Measurements from ENCODE around the gene C1GALT1. TPM values are rescaled to one million over a fixed set of nuclear protein-coding genes. Genes with fewer than 3 reads are reported as not detected.

Gene C1GALT1
- total RNA-seq (2014; rRNA removed; shearing (Covaris generic)), result 203 and 261 TPM in 2 replicates
- polyA plus RNA-seq (2016; fragmentation: Nextera tagmentation; extraction: Ambion mirVana), result 48.5 and 58.2 TPM in 2 replicates
- long read RNA-seq, full-length matches to known transcripts, result 34 of 47 reads
- long read RNA-seq, partial matches to known transcripts, result 0 of 47 reads
- long read RNA-seq, other reads (novel, unspliced or antisense), result 13 of 47 reads

GRCh38 chr7:7182156-7183060 lies at the start of gene C1GALT1:
Gene C1GALT1, plus strand, starts transcription at chr7:7182544. Its CDS starts 51,776 bp downstream, at chr7:7234320.
- Histone ChIP-seq H3K4me2 (peak within 1 kb of the TSS; percentile 89), H3F3A (replicated peaks; ENCODE audit: low read depth) (no peaks in the 10 kb centered on the region), H3K27me3 (ENCODE audit: insufficient read depth) (no peaks in the 10 kb centered on the region), H3K79me2 (replicated peaks; ENCODE audit: insufficient read depth) (peaks cover 46% of the 10 kb centered on the region), H3K4me3 (peak within 1 kb of the TSS; percentile 63), H4K20me1 (replicated peaks; ENCODE audit: insufficient read depth) (peaks cover 9% of the 10 kb centered on the region), H3K36me3 (ENCODE audit: insufficient read depth) (no peaks in the 10 kb centered on the region), H3K4me1 (ENCODE audit: insufficient read depth) (peaks cover 39% of the 10 kb centered on the region), H3K9me2 (ENCODE audit: insufficient read depth) (no peaks in the 10 kb centered on the region), H2AFZ (no peak within 1 kb of the TSS), H3K27ac (ENCODE audit: low read depth) (peak within 1 kb of the TSS; percentile 99)
- ATAC-seq (peak; percentile 84), DNase-seq (ENCODE audit: low spot score) (peak; percentile 98)
- H3K4me1 Mint-ChIP-seq, result peaks cover 17% of the 10 kb centered on the region
- peaks cover 3% of the 10 kb centered on the region for H3K27me3 Mint-ChIP-seq (ENCODE audit: insufficient read depth, low read depth, poor library complexity)
- peaks cover 7% of the 10 kb centered on the region for H3K36me3 Mint-ChIP-seq (ENCODE audit: low read depth)
- peak; percentile 97 for TF ChIP-seq POLR2AphosphoS5 (IDR thresholded peaks at IDR 0.05; ENCODE audit: low read depth)
- TF ChIP-seq, protein P1, sequence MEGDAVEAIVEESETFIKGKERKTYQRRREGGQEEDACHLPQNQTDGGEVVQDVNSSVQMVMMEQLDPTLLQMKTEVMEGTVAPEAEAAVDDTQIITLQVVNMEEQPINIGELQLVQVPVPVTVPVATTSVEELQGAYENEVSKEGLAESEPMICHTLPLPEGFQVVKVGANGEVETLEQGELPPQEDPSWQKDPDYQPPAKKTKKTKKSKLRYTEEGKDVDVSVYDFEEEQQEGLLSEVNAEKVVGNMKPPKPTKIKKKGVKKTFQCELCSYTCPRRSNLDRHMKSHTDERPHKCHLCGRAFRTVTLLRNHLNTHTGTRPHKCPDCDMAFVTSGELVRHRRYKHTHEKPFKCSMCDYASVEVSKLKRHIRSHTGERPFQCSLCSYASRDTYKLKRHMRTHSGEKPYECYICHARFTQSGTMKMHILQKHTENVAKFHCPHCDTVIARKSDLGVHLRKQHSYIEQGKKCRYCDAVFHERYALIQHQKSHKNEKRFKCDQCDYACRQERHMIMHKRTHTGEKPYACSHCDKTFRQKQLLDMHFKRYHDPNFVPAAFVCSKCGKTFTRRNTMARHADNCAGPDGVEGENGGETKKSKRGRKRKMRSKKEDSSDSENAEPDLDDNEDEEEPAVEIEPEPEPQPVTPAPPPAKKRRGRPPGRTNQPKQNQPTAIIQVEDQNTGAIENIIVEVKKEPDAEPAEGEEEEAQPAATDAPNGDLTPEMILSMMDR (conservative IDR thresholded peaks at IDR 0.05; ENCODE audit: low read depth in 2 of 2), result peak; percentile 38 to 52
- TF ChIP-seq EZH2phosphoT487 (IDR thresholded peaks at IDR 0.05; ENCODE audit: unreplicated experiment), result no peak
- TF ChIP-seq CREB1 (CRISPR knock-in tag; IDR thresholded peaks at IDR 0.05; ENCODE audit: low read depth), result peak; percentile 50
- no peaks in the 10 kb centered on the region; the same call in 2 of the 3 replicates for H3K9me3 Mint-ChIP-seq
- peak within 1 kb of the TSS; percentile 98 for H3K27ac Mint-ChIP-seq
- H3K4me3 Mint-ChIP-seq, result peak within 1 kb of the TSS; percentile 89

DNA sequence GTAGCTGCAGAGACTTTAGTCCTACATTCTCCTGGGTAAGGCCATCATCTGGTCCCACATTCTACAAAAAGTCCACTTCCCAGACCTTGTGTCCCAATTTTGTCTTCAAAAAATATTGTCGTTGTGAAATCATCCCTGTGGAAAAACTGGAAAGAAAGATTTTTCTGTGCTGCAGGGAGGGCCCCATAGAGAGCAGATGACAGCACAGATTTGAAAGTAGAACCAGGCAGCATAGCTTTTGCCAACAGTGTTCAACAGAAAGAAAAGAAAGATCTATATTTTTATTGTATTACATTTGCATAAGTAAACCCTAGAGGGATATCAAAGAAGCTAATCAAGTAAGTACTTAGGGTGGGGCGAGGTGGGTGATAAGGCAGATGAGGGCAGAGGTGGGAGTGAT lies 48.3 kb upstream of the C1GALT1 start:
- H3K36me3 ChIP-seq (ENCODE audit: insufficient read depth), result no peaks in the 10 kb centered on the region
- ATAC-seq (no peak), DNase-seq (ENCODE audit: low spot score) (no peak)
- no peaks in the 10 kb centered on the region for H3F3A ChIP-seq (replicated peaks; ENCODE audit: low read depth)
- peaks cover 34% of the 10 kb centered on the region for H3K4me1 Mint-ChIP-seq
- H3K9me3 Mint-ChIP-seq, result no peaks in the 10 kb centered on the region; the same call in 2 of the 3 replicates
- peaks cover 6% of the 10 kb centered on the region for H3K27me3 Mint-ChIP-seq (ENCODE audit: insufficient read depth, low read depth, poor library complexity)
- no peaks in the 10 kb centered on the region for H3K36me3 Mint-ChIP-seq (ENCODE audit: low read depth)
- peaks cover 17% of the 10 kb centered on the region for H3K4me1 ChIP-seq (ENCODE audit: insufficient read depth)
- H3K27ac ChIP-seq (ENCODE audit: low read depth), result no peak overlapping the region
- H3K79me2 ChIP-seq (replicated peaks; ENCODE audit: insufficient read depth), result no peaks in the 10 kb centered on the region
- no peaks in the 10 kb centered on the region for H4K20me1 ChIP-seq (replicated peaks; ENCODE audit: insufficient read depth)
- no peaks in the 10 kb centered on the region for H3K27me3 ChIP-seq (ENCODE audit: insufficient read depth)
- H2AFZ ChIP-seq, result no peak overlapping the region
- H3K27ac Mint-ChIP-seq, result no peak overlapping the region
- no peak overlapping the region for H3K4me3 ChIP-seq
- H3K4me2 ChIP-seq, result no peak overlapping the region
- H3K4me3 Mint-ChIP-seq, result no peak overlapping the region
- no peaks in the 10 kb centered on the region for H3K9me2 ChIP-seq (ENCODE audit: insufficient read depth)
- no peak for TF ChIP-seq JUNB (IDR thresholded peaks at IDR 0.05; ENCODE audit: unreplicated experiment)
- TF ChIP-seq REST (IDR thresholded peaks at IDR 0.05; ENCODE audit: unreplicated experiment), result no peak
- TF ChIP-seq STAT1 (IDR thresholded peaks at IDR 0.05; ENCODE audit: unreplicated experiment), result no peak
- no peak for TF ChIP-seq NANOG (IDR thresholded peaks at IDR 0.05; ENCODE audit: borderline replicate concordance)
- TF ChIP-seq ZNF331 (CRISPR knock-in tag; IDR thresholded peaks at IDR 0.05; ENCODE audit: low read depth), result no peak
- TF ChIP-seq, protein P1 (conservative IDR thresholded peaks at IDR 0.05; ENCODE audit: low read depth in 2 of 2), result no peak
- TF ChIP-seq POLR2AphosphoS5 (IDR thresholded peaks at IDR 0.05; ENCODE audit: low read depth), result no peak
- TF ChIP-seq EZH2phosphoT487 (IDR thresholded peaks at IDR 0.05; ENCODE audit: unreplicated experiment), result no peak
- TF ChIP-seq EZH2 (IDR thresholded peaks at IDR 0.05; ENCODE audit: low read depth, unreplicated experiment), result no peak
